Occipital lobe (tissue), 2 donors: Measurements from ENCODE around the gene C2orf76. TPM values are rescaled to one million over a fixed set of nuclear protein-coding genes. Genes with fewer than 3 reads are reported as not detected.

ENCODE experiments used
- DNase-seq: peaks from one replicate; lab custom pipeline; 2025; lab: John Stamatoyannopoulos, UW
- total RNA-seq: library from RNA; depleted of rRNA; stranded (reverse); fragments of >200 nt; gene quantifications from one replicate; pipeline ENCODE4 v1.2.3, GENCODE V29; 2014

Gene C2orf76
- total RNA-seq, 1 donor from 2014 or later: 9.8 TPM

DNA sequence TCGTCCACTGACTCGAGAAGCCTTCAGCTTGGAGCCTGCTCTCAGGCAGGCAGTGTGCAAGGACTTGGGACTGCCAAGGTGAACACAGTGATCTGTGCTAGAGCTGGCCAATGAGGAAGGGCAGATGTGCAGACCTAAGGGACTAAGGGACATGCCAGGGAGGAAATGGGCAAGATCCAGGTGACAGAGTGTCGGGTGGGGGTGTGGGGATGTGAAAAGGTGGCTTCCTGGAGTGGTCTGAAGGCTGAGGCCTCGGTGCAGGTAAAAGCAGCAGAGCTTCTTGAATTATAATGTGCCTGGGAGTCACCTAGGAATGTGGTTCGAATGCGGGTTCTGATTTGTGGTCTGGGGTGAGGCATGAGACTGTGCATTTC, 101.0 kb downstream of the C2orf76 start:
- DNase-seq: no peak

DNA sequence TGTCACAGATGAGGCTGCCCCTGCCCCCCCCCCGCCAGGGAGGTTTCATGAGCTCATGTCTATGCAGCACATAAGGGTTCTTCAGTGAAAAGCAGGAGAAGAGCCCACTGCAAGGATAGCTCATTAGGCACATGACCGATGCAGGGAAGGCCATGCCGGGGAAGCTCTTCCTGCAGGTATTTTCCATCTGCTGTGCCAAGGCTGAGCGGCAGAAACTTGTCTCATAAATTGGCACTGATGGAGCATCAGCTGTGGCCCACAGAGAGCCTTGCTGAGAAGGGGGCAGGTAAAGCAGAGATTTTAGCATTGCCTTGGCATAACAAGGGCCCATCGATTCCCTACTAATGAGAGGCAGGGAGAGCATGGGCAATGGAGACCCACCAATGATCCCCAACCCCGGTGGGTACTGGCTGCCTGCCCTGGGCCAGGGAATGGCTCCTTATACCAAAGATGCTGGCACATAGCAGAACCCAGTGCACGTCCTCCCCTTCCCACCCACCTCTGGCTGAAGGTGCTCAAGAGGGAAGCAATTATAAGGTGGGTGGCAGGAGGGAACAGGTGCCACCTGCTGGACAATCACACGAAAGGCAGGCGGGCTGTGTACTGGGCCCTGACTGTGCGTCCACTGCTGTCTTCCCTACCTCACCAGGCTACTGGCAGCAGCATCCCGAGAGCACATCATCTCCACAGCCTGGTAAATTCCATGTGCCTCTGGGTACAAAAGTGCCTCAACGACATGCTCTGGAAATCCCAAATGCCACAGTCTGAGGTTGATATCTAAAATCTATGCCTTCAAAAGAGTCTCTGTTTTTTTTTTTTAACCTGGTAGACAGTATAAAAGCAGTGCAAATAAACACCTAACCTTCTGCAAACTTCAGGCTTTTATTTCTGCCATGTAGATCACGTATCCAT, 101.6 kb downstream of the C2orf76 start:
- no peak for DNase-seq

DNA sequence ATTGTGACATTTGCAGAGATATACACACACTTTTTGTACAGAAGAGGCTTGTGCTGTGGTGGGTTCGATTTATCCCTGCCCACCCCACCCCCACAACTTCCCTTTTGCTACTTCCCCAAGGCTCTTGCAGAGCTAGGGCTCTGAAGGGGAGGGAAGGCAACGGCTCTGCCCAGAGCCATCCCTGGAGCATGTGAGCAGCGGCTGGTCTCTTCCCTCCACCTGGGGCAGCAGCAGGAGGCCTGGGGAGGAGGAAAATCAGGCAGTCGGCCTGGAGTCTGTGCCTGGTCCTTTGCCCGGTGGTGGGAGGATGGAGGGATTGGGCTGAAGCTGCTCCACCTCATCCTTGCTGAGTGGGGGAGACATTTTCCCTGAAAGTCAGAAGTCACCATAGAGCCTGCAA, 103.0 kb downstream of the C2orf76 start:
- no peak for DNase-seq

- no peak for DNase-seq
These were observed 103.6 kb downstream of the C2orf76 start for GRCh38 chr2:119263025-119263424.

GRCh38 chr2:119261493-119262225, 105.0 kb downstream of the C2orf76 start:
- DNase-seq: no peak

- no peak for DNase-seq
These were observed 105.8 kb downstream of the C2orf76 start for GRCh38 chr2:119260646-119261492.

- no peak for DNase-seq
These were observed 107.3 kb downstream of the C2orf76 start for GRCh38 chr2:119259296-119259860.

GRCh38 chr2:119257198-119257597, 109.4 kb downstream of the C2orf76 start:
- DNase-seq: no peak

DNA sequence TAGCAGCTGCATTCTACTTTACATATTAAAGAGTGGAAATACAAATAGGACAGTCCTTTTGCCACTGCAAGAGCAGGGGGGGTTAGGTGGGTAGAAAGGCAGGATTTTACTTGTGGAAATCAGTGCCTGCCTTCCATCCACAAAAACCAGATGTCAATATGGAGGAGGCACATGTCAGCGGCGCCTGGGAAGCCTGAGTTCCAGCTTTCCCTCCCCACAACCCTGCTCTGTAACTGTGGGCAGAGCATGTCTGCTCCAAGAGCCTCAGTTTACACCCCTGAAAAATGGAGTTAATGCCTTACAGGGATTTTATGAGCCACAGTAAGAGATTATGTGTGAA, 110.1 kb downstream of the C2orf76 start:
- DNase-seq: no peak

GRCh38 chr2:119255760-119256581, 110.7 kb downstream of the C2orf76 start:
- DNase-seq: peak; percentile 39

- no peak for DNase-seq
These were observed 112.0 kb downstream of the C2orf76 start for GRCh38 chr2:119254601-119255080.

DNA sequence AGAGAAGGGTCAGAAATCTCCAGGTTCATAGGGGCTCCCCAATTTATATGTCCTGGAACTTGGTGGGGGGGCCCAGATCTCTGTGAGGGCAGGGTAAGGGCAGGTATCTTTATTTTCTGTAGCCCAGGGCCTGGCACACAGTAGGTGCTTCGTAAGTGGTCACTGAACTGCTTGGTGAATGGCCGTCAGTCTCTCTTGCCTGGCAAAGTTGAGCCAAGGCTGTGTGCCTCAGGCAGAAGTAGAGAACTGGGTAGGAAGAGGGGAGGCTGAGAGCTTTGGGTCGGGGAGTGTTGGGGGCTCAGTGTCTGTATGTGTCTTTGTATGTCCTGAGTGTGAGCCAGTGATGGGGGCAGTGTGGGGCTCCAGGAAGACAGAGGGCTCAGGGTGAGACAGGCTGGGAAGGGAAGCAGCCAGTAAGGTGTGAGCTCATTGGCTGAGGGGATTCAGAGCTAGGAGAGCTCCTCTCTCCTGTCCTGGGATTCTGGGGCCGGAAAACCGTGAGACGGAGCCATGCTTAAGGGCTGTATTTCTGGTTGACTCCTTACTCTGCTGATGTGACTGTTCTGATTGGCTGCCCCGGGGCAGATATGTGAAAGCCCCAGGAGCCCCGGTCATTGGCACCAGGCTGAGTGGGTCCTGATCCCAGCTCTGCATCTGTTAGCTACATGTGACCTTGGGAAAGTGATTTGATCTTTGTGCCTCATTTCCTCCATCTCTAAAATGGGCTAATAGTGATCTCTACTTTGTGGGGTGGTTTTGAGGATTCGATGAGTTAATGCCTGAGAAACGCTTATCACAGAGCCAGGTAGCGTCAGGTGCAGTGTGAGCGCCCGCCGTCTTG, 112.7 kb downstream of the C2orf76 start:
- no peak for DNase-seq

DNA sequence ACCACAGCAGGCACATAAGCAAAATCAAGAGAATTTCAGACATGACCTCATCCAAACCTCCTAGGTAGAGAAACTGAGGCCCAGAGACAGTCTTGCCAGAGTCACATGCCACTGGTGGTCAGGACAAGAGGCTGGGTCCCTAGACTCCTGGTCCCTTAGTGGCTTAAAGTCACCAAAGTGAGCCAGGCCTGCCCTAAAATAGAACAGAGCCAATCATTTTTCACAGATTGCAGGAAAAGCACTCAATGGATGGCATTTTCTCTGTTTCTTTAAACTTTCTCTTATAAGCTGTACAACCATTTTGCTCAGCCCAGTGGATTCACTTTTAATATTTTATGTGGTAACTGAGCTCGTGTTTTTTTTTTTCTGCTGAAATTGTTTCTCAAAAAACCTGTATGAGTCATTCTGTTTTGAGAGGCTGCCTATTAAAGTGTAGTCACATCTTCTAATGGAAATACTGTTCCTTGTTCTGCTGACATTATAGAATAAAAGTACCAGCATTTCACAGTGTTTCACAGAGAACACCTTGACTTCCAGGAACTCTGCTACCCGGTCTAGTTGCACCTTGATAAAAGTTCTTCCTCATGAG, 113.4 kb downstream of the C2orf76 start:
- no peak for DNase-seq

Other genes starting within 250 kb of the C2orf76 start
- gene C1QL2, start 208.1 kb downstream of the C2orf76 start, total RNA-seq: 1.6 TPM
- gene STEAP3, start 143.0 kb downstream of the C2orf76 start, total RNA-seq: not detected
- gene DBI, start 143 bp upstream of the C2orf76 start, total RNA-seq: 32.1 TPM
- not detected for gene TMEM37, start 65.0 kb upstream of the C2orf76 start, total RNA-seq
- gene SCTR, start 157.6 kb upstream of the C2orf76 start, total RNA-seq: 0.62 TPM
- 5.6 TPM for gene CFAP221, start 177.6 kb upstream of the C2orf76 start, total RNA-seq